Measurements from ENCODE around the gene GRK3. TPM values are rescaled to one million over a fixed set of nuclear protein-coding genes. Genes with fewer than 3 reads are reported as not detected.

GRK3 gene

DNA sequence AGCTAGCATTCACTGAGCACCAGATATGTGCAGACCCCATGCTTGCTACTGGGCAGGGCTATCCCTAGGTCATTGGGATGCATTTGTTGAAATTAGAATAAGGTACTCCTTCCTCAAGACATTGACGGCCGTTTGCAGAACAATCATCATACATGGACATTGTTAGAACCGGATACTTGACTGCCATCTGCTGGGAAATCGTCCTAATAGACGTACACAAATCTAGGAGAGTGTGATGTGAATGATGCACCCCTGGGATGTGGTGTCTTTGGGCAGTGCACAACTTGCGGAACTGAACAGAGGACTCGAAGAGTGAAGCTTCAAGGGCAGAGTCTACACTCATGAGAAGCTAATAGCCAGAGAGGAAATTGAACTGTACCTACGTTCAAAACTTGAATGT is 213.4 kb downstream of the GRK3 start:
- Histone ChIP-seq H3K23ac (ENCODE audit: low read depth, low read length, poor library complexity) (no peak overlapping the region), H2AK5ac (ENCODE audit: low read depth, low read length) (no peak overlapping the region), H2AFZ (ENCODE audit: low read length) (no peak overlapping the region), H3K4ac (ENCODE audit: low read length) (no peak overlapping the region), H3K18ac (ENCODE audit: low read length) (no peak overlapping the region), H2BK12ac (ENCODE audit: low read length) (no peak overlapping the region), H3K9ac (ENCODE audit: low read depth, low read length, poor library complexity) (no peak overlapping the region), H2BK120ac (ENCODE audit: low read depth, low read length) (no peak overlapping the region), H2BK15ac (ENCODE audit: low read length) (no peak overlapping the region), H3K4me2 (ENCODE audit: insufficient read depth, low read length, poor library complexity, severe bottlenecking) (no peak overlapping the region), H3K36me3 (replicated peaks in 1 of 2; ENCODE audit: control insufficient read depth in 2 of 2, insufficient read depth in 2 of 2, low read length in 2 of 2) (no peaks in the 10 kb centered on the region), H3K14ac (ENCODE audit: low read length) (no peak overlapping the region), H3K27me3 (ENCODE audit: control insufficient read depth in 3 of 3, insufficient read depth in 3 of 3, low read depth in 1 of 3, low read length in 3 of 3) (peaks cover 0 to 3% (median 0%) of the 10 kb centered on the region in 3 experiments), H2BK5ac (ENCODE audit: low read length) (no peak overlapping the region), H3K27ac (replicated peaks; ENCODE audit: low read length) (no peak overlapping the region), H4K91ac (ENCODE audit: low read depth, low read length, poor library complexity) (no peak overlapping the region), H3K4me3 (ENCODE audit: low read length in 2 of 2) (no peak overlapping the region), H3K4me1 (ENCODE audit: control insufficient read depth in 2 of 2, insufficient read depth in 1 of 2, low read depth in 1 of 2, low read length in 2 of 2) (no peaks in the 10 kb centered on the region), H4K8ac (ENCODE audit: low read depth, low read length) (no peak overlapping the region), H3K9me3 (replicated peaks in 1 of 2; ENCODE audit: control insufficient read depth in 2 of 2, insufficient read depth in 1 of 2, low read depth in 1 of 2, low read length in 2 of 2) (no peaks in the 10 kb centered on the region), H3K79me1 (ENCODE audit: low read depth, low read length) (no peaks in the 10 kb centered on the region)
- no CpG with 5 or more reads among the region's 8 CpGs for WGBS, 2 donors (ENCODE audit: extremely low coverage in 2 of 2, insufficient read length in 2 of 2, insufficient replicate concordance in 1 of 2)
- no peak for DNase-seq (ENCODE audit: low spot score)

Small RNAs within 50 kb of the gene (small RNA-seq; reads per million reads assigned to genes)
- gene RNA5SP494 (ENCODE audit: insufficient read depth) = not detected

All from neuronal stem cell (in vitro differentiated cells).